ENCODE data around the gene FFAR3.

FFAR3 gene

DNA sequence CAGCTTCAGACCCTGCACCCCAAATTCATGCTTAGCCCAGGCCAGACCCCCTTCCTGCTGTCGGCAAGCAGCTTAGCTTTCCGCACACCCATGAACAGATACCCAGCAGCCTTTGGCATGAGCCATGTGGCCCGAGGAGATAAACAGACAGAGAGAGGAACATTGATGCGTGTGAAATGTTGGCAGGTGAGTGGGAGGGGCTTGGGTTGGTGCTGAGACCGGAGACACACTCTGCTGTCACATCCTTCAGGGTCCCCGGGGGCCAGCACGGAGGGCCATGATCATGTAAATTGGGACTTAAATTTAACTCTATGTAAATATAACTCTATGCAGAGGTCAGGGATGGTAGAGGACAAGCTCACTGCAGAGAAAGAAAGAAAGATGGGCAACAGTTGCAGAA lies 27.8 kb upstream of the FFAR3 start:
- DNase-seq (ENCODE audit: low spot score) = no peak

DNA sequence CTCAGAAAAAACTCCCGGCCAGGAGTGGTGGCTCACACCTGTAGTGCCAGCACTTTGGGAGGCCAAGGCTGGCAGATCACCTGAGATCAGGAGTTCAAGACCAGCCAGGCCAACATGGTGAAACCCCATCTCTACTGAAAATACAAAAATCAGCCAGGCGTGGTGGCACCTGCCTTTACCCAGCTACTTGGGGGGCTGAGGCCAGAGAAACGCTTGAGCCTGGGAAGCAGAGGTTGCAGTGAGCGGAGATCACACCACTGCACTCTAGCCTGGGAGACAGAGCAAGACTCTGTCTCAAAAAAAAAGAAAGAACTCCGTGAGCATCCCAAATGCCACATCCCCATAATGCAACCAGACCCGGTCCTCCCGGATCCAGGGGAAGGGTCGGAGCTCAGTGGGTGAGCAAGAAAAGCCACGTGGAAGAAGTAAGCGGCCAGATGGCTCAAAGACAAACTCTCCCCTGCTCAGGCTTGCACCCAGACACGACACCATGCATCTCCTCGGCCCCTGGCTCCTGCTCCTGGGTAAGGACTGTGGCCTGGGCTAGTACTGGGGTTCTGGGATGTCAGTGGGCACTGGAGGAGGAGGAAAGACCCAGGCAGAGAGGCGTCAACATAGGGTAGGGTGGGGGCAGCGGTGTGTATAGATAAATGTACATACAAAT lies 26.6 kb upstream of the FFAR3 start:
- no peak for DNase-seq (ENCODE audit: low spot score)

DNA sequence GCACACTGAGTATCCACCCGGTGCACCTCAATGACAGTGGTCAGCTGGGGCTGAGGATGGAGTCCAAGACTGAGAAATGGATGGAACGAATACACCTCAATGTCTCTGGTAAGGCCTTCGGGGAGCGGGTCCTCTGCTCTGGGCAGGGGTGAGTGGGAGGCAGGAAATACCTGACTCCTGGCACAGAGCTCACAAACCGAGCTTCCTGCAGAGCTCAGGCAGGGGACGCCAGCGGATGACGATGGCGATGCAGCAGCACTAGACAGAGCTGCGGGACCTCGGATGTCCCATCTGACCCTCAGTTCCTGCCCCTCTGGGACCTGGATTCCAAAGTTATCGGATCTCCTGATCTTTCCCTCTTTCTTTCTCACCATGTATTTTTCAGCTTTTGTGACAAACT lies 25.4 kb upstream of the FFAR3 start:
- no peak for DNase-seq (ENCODE audit: low spot score)

DNA sequence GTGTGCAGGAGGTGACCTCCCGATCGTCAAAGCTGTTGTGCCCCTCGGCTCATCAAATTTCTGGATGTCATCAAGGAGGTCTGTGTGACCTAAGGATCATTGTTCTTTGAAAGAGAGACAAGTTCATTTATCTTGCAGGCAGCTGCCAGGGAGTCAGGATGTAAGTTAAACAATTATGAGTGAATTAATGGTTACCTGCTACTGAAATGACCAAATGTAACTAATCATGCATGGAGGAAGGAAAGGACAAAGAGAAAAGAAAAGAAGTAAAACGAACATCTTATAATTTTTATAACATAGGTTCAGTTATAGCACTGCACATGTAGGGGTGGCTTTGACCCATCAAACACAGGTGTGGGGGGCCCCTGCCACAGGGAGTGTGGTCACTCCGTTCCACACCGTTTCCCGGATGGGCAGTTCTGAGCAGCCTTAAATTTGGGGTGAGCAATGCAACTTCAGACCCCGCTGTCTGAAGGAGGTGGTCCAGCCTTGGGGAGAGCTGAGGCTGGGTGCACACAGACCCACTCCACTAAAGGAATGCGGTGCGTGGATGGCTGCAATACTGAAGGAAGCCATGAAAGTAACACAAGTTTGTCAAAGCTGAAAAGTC lies 24.0 kb upstream of the FFAR3 start:
- no peak for DNase-seq (ENCODE audit: low spot score)

DNA sequence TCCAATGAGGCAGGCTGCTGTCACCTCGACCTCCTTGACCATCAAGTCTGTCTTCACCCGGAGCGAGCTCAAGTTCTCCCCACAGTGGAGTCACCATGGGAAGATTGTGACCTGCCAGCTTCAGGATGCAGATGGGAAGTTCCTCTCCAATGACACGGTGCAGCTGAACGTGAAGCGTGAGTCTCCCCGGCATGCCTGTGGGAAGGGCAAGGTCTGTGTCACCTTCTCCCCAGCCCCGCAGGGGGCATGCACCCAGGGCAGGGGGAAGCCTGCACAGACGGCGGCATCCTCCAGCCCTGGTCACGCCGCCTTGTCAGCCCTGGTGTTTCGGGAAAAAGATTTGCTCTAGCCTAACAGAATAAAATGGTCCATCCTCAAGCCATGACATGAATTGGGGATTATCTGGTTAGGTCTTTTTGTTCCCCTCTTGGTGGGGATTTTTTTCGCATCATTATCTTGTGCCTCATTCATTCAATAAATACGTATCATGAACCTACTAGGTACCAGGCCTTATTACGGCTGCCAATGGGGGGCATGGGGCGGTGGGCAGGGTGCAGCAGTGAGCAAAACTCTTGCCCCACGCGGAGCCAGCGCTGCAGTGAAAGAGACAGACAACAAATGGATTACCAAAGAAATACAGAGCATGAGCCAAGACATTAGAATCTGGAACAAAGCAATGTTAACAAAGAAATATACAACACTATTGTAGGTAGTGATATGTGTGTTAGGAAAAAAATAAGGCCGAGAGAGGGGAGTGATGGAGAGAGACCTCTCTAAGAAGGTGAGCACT lies 21.9 kb upstream of the FFAR3 start:
- DNase-seq (ENCODE audit: low spot score) = no peak

DNA sequence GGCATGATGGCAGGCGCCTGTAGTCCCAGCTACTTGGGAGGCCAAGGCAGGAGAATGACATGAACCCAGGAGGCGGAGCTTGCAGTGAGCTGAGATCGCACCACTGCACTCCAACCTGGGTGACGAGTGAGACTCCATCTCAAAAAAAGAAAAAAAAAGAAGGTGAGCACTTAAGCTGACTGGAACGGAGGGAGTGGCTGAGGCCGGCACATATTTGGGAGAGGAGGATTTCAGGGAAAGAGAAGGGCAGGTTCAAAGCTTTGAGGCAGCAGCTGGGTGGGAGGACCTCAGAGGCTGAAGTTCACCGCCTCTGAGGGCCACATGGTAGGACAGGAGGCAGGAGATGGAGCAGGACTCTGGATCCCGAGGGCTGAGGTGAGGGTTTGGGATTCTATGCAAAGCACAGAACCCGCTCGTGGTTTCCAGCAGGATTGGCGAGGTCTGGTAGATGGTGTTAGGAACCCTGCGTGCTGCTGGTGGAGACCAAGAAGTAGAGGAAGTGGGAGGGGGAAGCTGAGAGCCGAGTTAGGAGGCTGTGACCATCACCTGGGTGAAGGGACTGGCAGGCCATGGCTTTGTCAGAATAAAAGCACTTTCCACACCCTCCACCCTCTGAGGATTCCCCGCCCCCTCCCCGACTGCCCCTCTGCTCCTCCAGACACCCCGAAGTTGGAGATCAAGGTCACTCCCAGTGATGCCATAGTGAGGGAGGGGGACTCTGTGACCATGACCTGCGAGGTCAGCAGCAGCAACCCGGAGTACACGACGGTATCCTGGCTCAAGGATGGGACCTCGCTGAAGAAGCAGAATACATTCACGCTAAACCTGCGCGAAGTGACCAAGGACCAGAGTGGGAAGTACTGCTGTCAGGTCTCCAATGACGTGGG lies 20.9 kb upstream of the FFAR3 start:
- no peak for DNase-seq (ENCODE audit: low spot score)

DNA sequence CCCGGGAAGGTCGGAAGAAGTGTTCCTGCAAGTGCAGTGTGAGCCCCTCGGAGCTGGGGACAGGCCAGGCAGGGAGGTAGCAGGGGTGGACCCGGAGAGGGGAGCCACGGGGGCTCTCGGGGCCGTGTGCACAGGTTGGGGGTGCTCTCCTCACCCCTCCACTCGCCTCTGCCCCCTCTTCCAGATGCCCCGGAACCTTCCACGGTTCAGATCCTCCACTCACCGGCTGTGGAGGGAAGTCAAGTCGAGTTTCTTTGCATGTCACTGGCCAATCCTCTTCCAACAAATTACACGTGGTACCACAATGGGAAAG lies 20.3 kb upstream of the FFAR3 start:
- DNase-seq (ENCODE audit: low spot score) = no peak

DNA sequence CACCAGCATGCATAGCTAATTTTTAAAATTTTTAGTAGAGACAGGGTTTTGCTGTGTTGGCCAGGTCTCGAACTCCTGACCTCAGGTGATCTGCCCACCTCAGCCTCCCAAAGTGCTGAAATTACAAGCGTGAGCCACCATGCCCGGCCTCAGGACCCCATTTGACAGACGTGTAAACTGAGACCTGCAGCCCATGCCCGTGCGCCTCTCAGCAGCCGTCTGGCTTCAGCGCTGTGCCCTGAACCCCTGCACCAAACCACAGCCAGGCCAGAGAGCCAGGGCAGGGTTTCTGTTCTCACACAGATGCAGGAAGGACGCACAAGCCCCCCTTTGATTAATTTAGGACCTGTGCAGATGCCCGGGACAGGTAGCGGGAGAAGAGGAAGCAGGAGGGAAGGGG lies 17.8 kb upstream of the FFAR3 start:
- DNase-seq (ENCODE audit: low spot score) = no peak

DNA sequence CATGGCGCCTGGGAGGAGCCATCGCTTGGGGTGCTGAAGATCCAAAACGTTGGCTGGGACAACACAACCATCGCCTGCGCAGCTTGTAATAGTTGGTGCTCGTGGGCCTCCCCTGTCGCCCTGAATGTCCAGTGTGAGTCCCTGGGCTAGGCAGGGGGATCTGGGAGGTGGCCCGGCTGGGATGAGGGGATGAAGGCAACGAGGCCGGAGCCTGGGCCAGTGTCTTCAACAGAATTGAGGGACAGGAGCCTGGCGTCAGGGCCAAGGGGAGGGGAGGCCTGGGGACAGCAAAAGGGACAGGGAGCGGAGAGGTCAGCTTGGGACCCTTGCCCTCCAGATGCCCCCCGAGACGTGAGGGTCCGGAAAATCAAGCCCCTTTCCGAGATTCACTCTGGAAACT lies 17.3 kb upstream of the FFAR3 start:
- no peak for DNase-seq (ENCODE audit: low spot score)

DNA sequence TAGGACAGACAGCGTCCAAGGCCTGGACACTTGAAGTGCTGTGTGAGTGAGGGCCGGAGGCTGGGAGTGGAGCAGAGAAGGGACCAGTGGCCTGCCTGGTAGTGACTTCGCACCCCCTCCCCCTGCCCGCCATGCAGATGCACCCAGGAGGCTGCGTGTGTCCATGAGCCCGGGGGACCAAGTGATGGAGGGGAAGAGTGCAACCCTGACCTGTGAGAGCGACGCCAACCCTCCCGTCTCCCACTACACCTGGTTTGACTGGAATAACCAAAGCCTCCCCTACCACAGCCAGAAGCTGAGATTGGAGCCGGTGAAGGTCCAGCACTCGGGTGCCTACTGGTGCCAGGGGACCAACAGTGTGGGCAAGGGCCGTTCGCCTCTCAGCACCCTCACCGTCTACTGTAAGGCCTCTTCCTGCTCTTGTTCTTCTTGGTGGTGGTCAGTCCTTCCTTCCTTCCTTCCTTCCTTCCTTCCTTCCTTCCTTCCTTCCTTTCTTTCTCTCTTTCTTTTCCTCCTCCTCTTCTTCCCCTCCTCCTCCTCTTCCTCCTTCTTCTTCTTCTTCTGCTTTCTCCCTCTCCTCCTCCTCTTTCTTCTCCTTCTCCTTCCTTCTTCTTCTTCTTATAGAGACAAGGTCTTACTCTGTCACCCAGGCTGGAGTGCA lies 16.6 kb upstream of the FFAR3 start:
- no peak for DNase-seq (ENCODE audit: low spot score)

DNA sequence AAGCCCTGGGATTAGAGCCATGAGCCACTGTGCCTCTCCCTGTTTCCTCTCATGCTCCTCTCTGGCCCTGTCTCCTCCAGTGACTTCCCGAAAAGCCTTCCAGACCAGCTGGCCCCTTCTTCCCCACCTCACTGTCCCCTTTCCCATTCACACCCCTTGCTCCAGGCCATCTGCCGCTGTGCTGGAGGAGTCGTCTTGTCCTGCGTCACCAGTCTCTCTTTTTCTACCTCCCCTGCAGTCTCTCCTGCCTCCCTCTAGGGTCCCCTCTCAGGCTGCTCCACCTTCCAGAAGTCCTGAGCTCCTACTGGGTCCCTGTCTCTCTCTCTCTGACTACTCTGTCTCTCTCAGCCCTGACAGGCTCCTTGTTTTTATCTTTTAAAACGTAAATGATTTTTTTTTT lies 15.8 kb upstream of the FFAR3 start:
- DNase-seq (ENCODE audit: low spot score) = no peak

DNA sequence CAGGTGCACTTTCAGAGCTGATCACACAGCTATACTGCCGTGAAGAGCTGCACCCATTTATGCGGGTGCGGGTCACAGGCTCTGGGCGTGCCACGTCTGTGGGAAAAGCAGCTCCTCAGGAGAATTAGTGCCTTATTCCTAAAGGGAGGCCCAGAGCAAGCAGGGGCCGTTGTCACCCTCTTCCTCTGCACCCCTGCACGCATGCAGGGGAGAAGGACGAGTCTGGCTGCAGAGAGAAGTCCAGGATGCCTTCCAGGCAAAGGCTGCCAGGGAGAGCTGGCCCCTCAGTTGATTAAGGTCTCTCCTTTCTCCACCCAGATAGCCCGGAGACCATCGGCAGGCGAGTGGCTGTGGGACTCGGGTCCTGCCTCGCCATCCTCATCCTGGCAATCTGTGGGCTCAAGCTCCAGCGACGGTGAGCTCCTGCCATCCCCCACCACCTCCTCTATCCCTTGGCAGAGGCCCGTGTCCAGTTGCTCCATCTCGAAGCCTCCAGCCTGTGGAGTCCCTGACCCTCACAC lies 13.7 kb upstream of the FFAR3 start:
- no peak for DNase-seq (ENCODE audit: low spot score)

DNA sequence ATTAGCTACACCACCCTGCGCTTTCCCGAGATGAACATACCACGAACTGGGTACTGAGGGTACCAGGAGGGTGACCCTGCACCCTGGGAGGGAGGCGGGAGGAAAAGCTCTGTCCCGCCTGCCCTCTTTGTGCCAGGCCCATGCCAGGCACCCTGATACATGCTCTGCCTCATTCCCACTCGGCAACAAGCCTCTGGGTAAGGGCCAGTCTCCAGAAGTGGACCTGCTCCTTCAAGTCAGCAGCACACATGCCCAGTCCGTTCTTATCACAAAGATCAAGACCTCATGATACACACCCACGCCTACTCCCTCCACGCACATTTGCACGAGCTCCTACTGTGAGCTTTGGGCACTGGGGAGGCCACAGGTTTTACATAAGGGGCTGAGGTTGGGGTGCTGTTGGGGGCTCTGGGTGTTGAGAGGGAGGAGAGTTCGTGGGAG lies 12.6 kb upstream of the FFAR3 start:
- peak; percentile 37 for DNase-seq (ENCODE audit: low spot score)

DNA sequence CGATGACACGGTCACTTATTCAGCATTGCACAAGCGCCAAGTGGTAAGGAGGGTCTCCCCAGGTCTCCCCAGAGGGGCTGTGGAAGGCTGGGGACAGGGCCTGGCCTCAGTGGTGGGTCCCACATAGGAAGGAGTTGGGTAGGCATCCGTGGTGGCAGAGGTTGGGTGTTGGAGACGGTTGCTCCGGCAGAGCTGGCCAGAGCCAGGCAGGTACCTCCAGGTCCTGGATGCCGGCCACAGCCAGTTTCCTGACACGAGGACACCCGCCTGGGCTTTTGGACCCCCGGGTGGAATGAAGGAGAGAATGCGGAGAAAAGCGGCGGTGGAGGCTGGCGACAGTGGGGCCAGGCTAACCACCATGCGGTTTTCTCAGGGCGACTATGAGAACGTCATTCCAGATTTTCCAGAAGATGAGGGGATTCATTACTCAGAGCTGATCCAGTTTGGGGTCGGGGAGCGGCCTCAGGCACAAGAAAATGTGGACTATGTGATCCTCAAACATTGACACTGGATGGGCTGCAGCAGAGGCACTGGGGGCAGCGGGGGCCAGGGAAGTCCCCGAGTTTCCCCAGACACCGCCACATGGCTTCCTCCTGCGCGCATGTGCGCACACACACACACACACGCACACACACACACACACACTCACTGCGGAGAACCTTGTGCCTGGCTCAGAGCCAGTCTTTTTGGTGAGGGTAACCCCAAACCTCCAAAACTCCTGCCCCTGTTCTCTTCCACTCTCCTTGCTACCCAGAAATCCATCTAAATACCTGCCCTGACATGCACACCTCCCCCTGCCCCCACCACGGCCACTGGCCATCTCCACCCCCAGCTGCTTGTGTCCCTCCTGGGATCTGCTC lies 11.8 kb upstream of the FFAR3 start:
- DNase-seq (ENCODE audit: low spot score) = peak; percentile 37

DNA sequence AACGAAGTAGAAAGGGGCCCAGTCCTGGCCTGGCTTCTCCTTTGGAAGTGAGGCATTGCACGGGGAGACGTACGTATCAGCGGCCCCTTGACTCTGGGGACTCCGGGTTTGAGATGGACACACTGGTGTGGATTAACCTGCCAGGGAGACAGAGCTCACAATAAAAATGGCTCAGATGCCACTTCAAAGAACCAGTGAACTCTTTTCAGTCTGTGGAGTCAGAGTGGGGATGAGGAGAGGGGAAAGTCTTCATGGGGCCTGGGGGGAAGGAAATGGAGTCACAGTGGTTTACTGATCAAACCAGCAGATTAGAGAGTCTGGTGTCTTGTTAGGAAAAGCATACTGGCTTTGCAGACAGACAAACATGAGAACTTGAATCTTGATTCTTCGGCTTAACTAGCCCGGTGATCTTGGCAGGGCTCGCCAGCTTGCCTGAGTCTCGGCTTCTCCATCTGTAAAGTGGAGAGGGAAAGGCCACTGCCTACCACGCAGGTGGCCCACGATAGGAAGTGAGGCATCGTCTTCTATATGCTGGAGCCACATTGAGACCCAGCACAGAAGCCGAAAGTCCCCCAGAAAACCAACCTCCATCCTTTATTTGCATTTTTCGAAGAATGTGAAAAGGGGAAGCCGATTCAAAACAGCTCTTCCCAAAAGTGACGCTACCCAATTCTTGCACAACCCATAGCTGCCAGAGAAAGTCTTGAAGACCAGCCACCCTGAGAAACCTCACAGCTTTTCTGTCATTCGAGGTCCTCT lies 10.9 kb upstream of the FFAR3 start, which contains the start of gene FFAR1:
Gene FFAR1 (plus strand): TSS at position 732 of the 759 bp plus-strand sequence. CDS start 3,650 bp downstream, outside the sequence.
- peak; percentile 32 for DNase-seq (ENCODE audit: low spot score)

DNA sequence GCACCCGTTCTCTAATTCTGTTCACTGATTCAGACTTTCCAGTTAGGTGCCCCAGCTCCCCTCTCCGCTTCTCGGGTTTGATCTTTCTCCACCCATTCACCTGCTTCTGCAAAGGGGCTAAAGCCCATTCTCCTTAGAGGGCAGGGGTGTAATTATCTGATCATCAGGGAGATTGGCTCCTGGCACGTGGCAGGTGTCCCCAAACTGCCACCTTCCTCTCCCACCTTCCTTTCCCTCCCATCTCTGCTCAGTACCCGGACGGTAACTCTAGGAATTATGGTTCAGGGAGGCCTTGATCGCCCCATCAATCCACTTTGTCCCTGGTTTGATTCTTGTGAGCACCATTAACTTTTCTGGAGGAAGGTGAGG lies 10.3 kb upstream of the FFAR3 start:
- no peak for DNase-seq (ENCODE audit: low spot score)

DNA sequence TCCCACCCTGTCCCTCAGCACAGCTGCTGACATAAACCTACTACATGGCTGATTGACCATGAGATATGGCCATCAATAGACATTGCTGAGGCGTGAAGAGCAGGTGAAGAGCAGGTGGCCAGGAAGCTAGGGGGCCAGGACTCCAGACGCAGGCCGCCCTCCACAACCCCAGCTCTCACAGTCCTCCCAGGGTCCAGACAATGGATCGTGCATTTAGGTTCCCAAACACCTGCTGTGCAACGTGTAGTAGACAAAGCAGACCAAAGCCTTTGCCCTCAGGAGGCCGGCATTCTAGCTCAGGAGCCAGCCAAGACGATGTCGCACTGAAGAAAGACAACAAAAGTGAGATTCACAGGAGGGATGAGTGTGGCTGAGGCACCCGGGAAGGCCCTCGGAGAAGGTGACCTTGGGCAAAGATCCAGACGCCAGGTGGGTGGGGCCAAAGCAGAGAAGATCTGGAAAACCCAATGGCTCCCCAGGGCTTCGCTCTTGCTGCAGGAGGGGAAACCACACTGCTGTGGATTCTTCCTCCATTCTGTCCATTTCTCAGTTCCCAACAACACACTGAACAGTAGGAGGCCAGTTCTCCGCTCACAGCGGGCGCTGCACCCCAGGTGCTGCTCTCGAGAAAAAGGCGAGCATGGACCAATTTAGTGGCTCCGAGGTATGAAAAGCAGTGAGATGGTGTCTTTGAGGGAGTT lies 9.2 kb upstream of the FFAR3 start:
- peak; percentile 36 for DNase-seq (ENCODE audit: low spot score)

DNA sequence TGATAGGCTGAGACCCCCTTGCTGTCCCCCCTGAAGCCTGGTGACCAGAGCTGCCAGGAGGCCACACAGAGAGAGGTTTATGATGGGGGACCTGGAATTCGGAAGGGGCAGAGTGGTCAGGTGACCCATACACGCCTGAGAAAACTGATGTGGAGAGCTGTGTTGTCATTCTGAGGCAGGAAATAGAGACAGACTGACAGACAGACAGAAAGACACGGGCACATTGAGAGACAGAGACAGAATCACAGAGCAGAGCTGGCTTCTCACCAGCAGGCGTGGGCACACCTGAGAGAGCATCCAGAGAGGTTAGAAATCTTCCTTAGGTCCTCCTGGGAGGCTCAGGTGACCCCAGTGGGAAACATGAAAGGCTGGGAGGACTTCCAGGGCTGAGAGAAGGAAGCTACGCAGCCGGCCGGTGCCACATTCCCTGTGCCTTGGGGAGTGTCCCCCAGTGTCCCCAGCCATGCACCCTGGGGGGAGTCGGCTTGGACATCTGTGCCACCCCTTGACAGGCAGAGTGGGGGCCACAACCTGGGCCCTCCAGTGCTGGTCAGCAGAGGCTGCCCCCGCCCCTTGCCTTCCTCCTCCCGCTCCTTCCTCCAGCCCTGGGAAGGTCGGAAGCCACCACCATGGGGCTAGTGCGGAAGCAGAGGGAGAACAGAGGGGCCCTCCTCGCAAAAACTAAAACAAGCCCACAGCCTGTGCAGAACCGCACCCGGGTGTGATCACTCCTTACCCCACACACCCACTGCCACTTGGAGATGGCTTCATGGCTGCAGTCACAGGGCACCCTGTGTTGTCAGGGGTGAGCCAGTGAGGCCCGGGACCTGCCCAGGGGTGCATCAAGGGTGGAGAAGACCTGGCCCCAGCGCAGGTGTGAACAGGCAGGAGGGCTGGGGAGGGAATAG lies 8.4 kb upstream of the FFAR3 start:
- DNase-seq (ENCODE audit: low spot score) = peak; percentile 29
